Prostate gland (tissue), 2 donors: ENCODE results near the gene ZBTB25. TPM values are rescaled to one million over a fixed set of nuclear protein-coding genes. Genes with fewer than 3 reads are reported as not detected.

Source experiments
- DNase-seq: peaks from one replicate; pipeline ENCODE4 v3.0.0-alpha.2; 2019; ENCODE audit warnings: low spot score
- H3K27ac ChIP-seq, 2 donors: fragments of 200-600 bp; sonication (generic); 2 replicates each; pipeline ENCODE4 v1.5.1; 2017 to 2019
- H3K27me3 ChIP-seq: fragments of 200-600 bp; sonication (generic); replicated peaks from 2 replicates; pipeline ENCODE4 v1.5.1; 2019; ENCODE audit not compliant: insufficient read depth
- H3K36me3 ChIP-seq, 2 donors: fragments of 200-600 bp; sonication (generic); 1 replicate in 1 of 2; 2 replicates in 1 of 2; pipeline versions ENCODE4 v1.5.1 to v1.8.1; 2017 to 2019
- H3K4me1 ChIP-seq: fragments of 200-600 bp; sonication (generic); replicated peaks from 2 replicates; pipeline ENCODE4 v1.5.1; 2019
- H3K4me3 ChIP-seq, 2 donors: fragments of 200-600 bp; sonication (generic); 2 replicates each; pipeline ENCODE4 v1.5.1; 2017 to 2019
- H3K9me3 ChIP-seq: fragments of 200-600 bp; sonication (generic); 2 replicates; pipeline ENCODE4 v1.5.1; 2017
- POLR2A ChIP-seq: fragments of 450-650 bp; IDR thresholded peaks from one replicate; pipeline ENCODE4 v1.6.1; 2016; ENCODE audit warnings: antibody characterized with exemption, mild to moderate bottlenecking
- POLR2AphosphoS5 ChIP-seq: sonication (generic); formaldehyde crosslinking; IDR thresholded peaks from one replicate; pipeline ENCODE4 v1.6.1; 2017; ENCODE audit warnings: antibody characterized with exemption
- WGBS: methylation state at CpG from one replicate; pipeline ENCODE4 v1.1.5; 2018; 5-methylcytosine and 5-hydroxymethylcytosine counted together
- intact Hi-C: fragments of 100-400 bp; cut with DNase I; formaldehyde crosslinking; loops from one replicate; pipeline ENCODE4 v1.14.2; 2022
- total RNA-seq, 2 donors: library from RNA; depleted of rRNA; stranded (reverse); fragments of >200 nt; gene quantifications; one replicate each; pipeline ENCODE4 v1.1.0, GENCODE V29; 2016
- TF ChIP-seq, protein P1 (sequence below), 4 experiments: fragments of 200-600 bp in 2 of 4; fragments of 450-650 bp in 2 of 4; sonication (generic) in 2 of 4; IDR thresholded peaks; 1 replicate in 3 of 4; 2 replicates in 1 of 4; pipeline ENCODE4 v1.5.1; 2016 to 2019; ENCODE audit warnings: antibody characterized with exemption in 4 of 4, mild to moderate bottlenecking in 2 of 4, moderate library complexity in 2 of 4

The ZBTB25 gene
- total RNA-seq, 2 donors from 2014 or later: 10.2 to 20.2 TPM

GRCh38 chr14:64439141-64439540 is 64.5 kb downstream of the ZBTB25 start:
- no peak overlapping the region for H3K27ac ChIP-seq
- H3K4me3 ChIP-seq: no peak overlapping the region
- DNase-seq: no peak
- H3K9me3 ChIP-seq: no peaks in the 10 kb centered on the region
- 95% methylated on average over 6 of the region's 6 CpGs for WGBS
- no peaks in the 10 kb centered on the region for H3K4me1 ChIP-seq
- H3K36me3 ChIP-seq: no peaks in the 10 kb centered on the region
- TF ChIP-seq POLR2AphosphoS5: no peak
- TF ChIP-seq, protein P1, sequence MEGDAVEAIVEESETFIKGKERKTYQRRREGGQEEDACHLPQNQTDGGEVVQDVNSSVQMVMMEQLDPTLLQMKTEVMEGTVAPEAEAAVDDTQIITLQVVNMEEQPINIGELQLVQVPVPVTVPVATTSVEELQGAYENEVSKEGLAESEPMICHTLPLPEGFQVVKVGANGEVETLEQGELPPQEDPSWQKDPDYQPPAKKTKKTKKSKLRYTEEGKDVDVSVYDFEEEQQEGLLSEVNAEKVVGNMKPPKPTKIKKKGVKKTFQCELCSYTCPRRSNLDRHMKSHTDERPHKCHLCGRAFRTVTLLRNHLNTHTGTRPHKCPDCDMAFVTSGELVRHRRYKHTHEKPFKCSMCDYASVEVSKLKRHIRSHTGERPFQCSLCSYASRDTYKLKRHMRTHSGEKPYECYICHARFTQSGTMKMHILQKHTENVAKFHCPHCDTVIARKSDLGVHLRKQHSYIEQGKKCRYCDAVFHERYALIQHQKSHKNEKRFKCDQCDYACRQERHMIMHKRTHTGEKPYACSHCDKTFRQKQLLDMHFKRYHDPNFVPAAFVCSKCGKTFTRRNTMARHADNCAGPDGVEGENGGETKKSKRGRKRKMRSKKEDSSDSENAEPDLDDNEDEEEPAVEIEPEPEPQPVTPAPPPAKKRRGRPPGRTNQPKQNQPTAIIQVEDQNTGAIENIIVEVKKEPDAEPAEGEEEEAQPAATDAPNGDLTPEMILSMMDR (IDR thresholded peaks at IDR 0.05): no peak
- no peak for TF ChIP-seq POLR2A
- H3K27me3 ChIP-seq: no peaks in the 10 kb centered on the region
- intact Hi-C loops: no loop called here

- WGBS: 76% methylated on average over 3 of the region's 3 CpGs
- DNase-seq: no peak
- Histone ChIP-seq H3K4me3 (no peak overlapping the region), H3K36me3 (no peaks in the 10 kb centered on the region), H3K9me3 (no peaks in the 10 kb centered on the region), H3K27ac (no peak overlapping the region), H3K27me3 (no peaks in the 10 kb centered on the region), H3K4me1 (no peaks in the 10 kb centered on the region)
- TF ChIP-seq POLR2AphosphoS5 (no peak), POLR2A (no peak)
- TF ChIP-seq, protein P1 (IDR thresholded peaks at IDR 0.05): no peak
- intact Hi-C loops: no loop called here
Measured at GRCh38 chr14:64438181-64438841, 65.3 kb downstream of the ZBTB25 start.

DNA sequence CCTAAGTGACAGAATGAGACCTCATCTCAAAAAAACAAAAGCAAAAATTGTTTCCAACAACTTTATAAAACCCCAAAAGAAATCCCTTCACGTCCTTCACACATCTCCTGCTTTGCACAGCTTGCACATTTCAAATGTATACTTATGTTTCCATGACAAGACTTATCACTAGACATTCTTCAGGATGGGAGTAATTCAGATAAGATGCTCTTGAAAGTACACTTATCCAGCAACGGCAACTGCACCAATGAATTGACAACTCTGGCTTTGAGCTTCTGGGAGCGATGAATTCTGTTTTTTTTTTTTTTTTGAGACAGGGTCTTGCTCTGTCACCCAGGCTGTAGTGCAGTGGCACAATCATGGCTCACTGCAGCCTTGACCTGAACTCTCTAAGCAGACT is 69.1 kb downstream of the ZBTB25 start:
- TF ChIP-seq POLR2AphosphoS5 (no peak), POLR2A (no peak)
- TF ChIP-seq, protein P1 (IDR thresholded peaks at IDR 0.05): no peak
- 88% methylated on average over 3 of the region's 3 CpGs for WGBS
- peaks cover 4% of the 10 kb centered on the region for H3K4me1 ChIP-seq
- no peaks in the 10 kb centered on the region for H3K9me3 ChIP-seq
- no peaks in the 10 kb centered on the region for H3K27me3 ChIP-seq
- intact Hi-C loops: loop anchor here (5.0 kb wide), 1 partner anchor 43 kb away; no protein-coding TSS in a partner anchor
- no peak overlapping the region for H3K27ac ChIP-seq
- DNase-seq: no peak
- H3K36me3 ChIP-seq: no peaks in the 10 kb centered on the region
- no peak overlapping the region for H3K4me3 ChIP-seq

GRCh38 chr14:64423987-64424386 is 79.7 kb downstream of the ZBTB25 start:
- Histone ChIP-seq H3K36me3 (peaks cover 0 to 2% of the 10 kb centered on the region in 2 donors), H3K27ac (no peak overlapping the region), H3K4me3 (no peak overlapping the region), H3K27me3 (no peaks in the 10 kb centered on the region), H3K4me1 (no peaks in the 10 kb centered on the region), H3K9me3 (no peaks in the 10 kb centered on the region)
- WGBS: 94% methylated on average over 6 of the region's 6 CpGs
- intact Hi-C loops: no loop called here
- TF ChIP-seq, protein P1 (IDR thresholded peaks at IDR 0.05): no peak
- TF ChIP-seq POLR2A: no peak
- TF ChIP-seq POLR2AphosphoS5: no peak
- no peak for DNase-seq

DNA sequence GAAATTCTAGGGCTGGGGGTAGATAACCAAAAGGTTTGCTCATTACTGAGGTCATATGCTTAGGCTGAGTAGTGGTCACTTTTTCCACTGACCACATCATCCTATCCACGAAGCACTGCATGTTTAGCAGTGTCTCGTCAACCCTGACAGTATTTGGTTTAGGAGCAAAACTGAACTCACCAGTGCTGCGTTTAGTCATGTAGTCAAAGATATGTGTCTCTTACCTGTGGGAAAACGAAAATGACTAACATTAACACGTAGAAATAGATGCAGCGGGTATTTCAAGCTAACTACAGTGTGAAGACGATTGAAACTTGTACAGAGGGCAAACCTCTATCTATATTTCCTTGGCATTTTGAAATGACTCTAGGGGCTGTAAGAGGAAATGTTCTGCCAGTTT is 80.9 kb downstream of the ZBTB25 start:
- TF ChIP-seq, protein P1 (IDR thresholded peaks at IDR 0.05): no peak
- no peak for TF ChIP-seq POLR2A
- TF ChIP-seq POLR2AphosphoS5: no peak
- no peak for DNase-seq
- WGBS: 92% methylated on average over 7 of the region's 7 CpGs
- intact Hi-C loops: no loop called here
- Histone ChIP-seq H3K4me3 (no peak overlapping the region), H3K36me3 (peaks cover 0 to 2% of the 10 kb centered on the region in 2 donors), H3K27ac (no peak overlapping the region), H3K9me3 (no peaks in the 10 kb centered on the region), H3K4me1 (no peaks in the 10 kb centered on the region), H3K27me3 (no peaks in the 10 kb centered on the region)
